Stomach (tissue), 9 donors: Measurements from ENCODE around the gene USP13. TPM values are rescaled to one million over a fixed set of nuclear protein-coding genes. Genes with fewer than 3 reads are reported as not detected.

Experiments
- DNase-seq, 2 donors: peaks; one replicate each; pipeline versions ENCODE4 v3.0.0 to v3.0.0-alpha.2; 2013 to 2019
- H3K27ac ChIP-seq, 5 donors: fragments of 200-600 bp in 4 of 5; sonication (generic) in 4 of 5; one replicate each; pipeline ENCODE4 v1.5.1; 2013 to 2019; ENCODE audit warnings: mild to moderate bottlenecking in 1 of 5, moderate library complexity in 1 of 5
- H3K27me3 ChIP-seq, 3 donors: fragments of 200-600 bp; sonication (generic); one replicate each; pipeline ENCODE4 v1.5.1; 2017 to 2019; ENCODE audit warnings: mixed run types in 1 of 3
- H3K36me3 ChIP-seq, 4 donors: fragments of 200-600 bp; sonication (generic); 1 replicate in 3 of 4; 2 replicates in 1 of 4; pipeline ENCODE4 v1.5.1; 2016 to 2019
- H3K4me1 ChIP-seq, 4 donors: fragments of 200-600 bp; sonication (generic); one replicate each; pipeline ENCODE4 v1.5.1; 2016 to 2019
- H3K4me3 ChIP-seq, 4 donors: fragments of 200-600 bp; sonication (generic) in 3 of 4; one replicate each; pipeline ENCODE4 v1.5.1; 2016 to 2019; ENCODE audit warnings: mild to moderate bottlenecking in 1 of 4
- H3K9me3 ChIP-seq, 4 donors: fragments of 200-600 bp; sonication (generic); one replicate each; pipeline ENCODE4 v1.5.1; 2016 to 2019
- CTCF ChIP-seq, 7 experiments: fragments of 450-650 bp in 4 of 7; fragments of 200-600 bp in 3 of 7; sonication (generic) in 3 of 7; IDR thresholded peaks; one replicate each; pipeline ENCODE4 v1.5.1; 2016 to 2019; ENCODE audit warnings: antibody characterized with exemption in 7 of 7, control low read depth in 2 of 7, mild to moderate bottlenecking in 1 of 7
- EP300 ChIP-seq: sonication (generic); formaldehyde crosslinking; IDR thresholded peaks from one replicate; pipeline ENCODE4 v1.6.1; 2017; ENCODE audit warnings: antibody characterized with exemption
- POLR2A ChIP-seq, 4 donors: fragments of 450-650 bp; IDR thresholded peaks; one replicate each; pipeline ENCODE4 v1.6.1; 2016; ENCODE audit warnings: antibody characterized with exemption in 4 of 4, control low read depth in 2 of 4, mild to moderate bottlenecking in 1 of 4, moderate library complexity in 1 of 4
- POLR2AphosphoS5 ChIP-seq, 3 donors: sonication (generic); formaldehyde crosslinking; IDR thresholded peaks; one replicate each; pipeline ENCODE4 v1.6.1; 2016; ENCODE audit warnings: antibody characterized with exemption in 3 of 3
- WGBS, 5 donors: extraction: QIAGEN DNeasy Blood & Tissue Kit in 3 of 5; methylation state at CpG; one replicate each; pipeline versions ENCODE4 v1.1.5 to v1.1.7; 2013 to 2018; 5-methylcytosine and 5-hydroxymethylcytosine counted together
- intact Hi-C: fragments of 100-400 bp; cut with DNase I; formaldehyde crosslinking; loops from one replicate; pipeline ENCODE4 v1.15.1; 2023; ENCODE audit warnings: low total_unique reads
- polyA plus RNA-seq, 3 donors: library from polyadenylated mRNA; stranded (reverse); fragments of 200-250 nt; gene quantifications; one replicate each; pipeline ENCODE4 v1.2.3, GENCODE V29; 2013
- total RNA-seq, 5 donors: library from RNA; depleted of rRNA; stranded (reverse); fragments of >200 nt; gene quantifications; one replicate each; pipeline versions ENCODE4 v1.1.0 to v1.2.3, GENCODE V29; 2014 to 2016
- donor health status: healthy with polysubstance abuse.
- donor health status: Bipolar disorder and iron deficiency.
- donor health status: healthy.

USP13 gene
- total and polyA plus RNA-seq, 8 donors, result 1.3 to 10.3 (median 3.8) TPM

- Histone ChIP-seq H3K27ac (no peak overlapping the region), H3K4me1 (no peaks in the 10 kb centered on the region), H3K36me3 (peaks cover 0 to 9% (median 4%) of the 10 kb centered on the region in 4 donors), H3K4me3 (no peak overlapping the region), H3K27me3 (no peaks in the 10 kb centered on the region), H3K9me3 (no peaks in the 10 kb centered on the region)
- WGBS, 5 donors, result 96 to 99% (median 97%) methylated on average over 4 of the region's 4 CpGs
- intact Hi-C loops, result no loop called here
- no peak for DNase-seq
- TF ChIP-seq EP300, result no peak
Measured at GRCh38 chr3:179716226-179716625, 63.4 kb downstream of the USP13 start.

GRCh38 chr3:179716811-179717210, 64.0 kb downstream of the USP13 start:
- H3K9me3 ChIP-seq, result no peaks in the 10 kb centered on the region
- no peak for DNase-seq
- no peak overlapping the region for H3K27ac ChIP-seq
- no peak overlapping the region for H3K4me3 ChIP-seq
- intact Hi-C loops, result no loop called here
- no peaks in the 10 kb centered on the region for H3K4me1 ChIP-seq
- H3K36me3 ChIP-seq, result peaks cover 4 to 13% (median 7%) of the 10 kb centered on the region in 4 donors
- WGBS, 5 donors, result 64 to 90% (median 87%) methylated on average over 2 of the region's 2 CpGs
- H3K27me3 ChIP-seq, result no peaks in the 10 kb centered on the region
- TF ChIP-seq POLR2AphosphoS5 (IDR thresholded peaks at IDR 0.05) (no peak), CTCF (IDR thresholded peaks at IDR 0.05) (no peak), POLR2A (IDR thresholded peaks at IDR 0.05) (no peak), EP300 (no peak)

- intact Hi-C loops, result no loop called here
- no peaks in the 10 kb centered on the region for H3K9me3 ChIP-seq
- DNase-seq, result no peak
- H3K4me1 ChIP-seq, result no peaks in the 10 kb centered on the region
- H3K27me3 ChIP-seq, result no peaks in the 10 kb centered on the region
- WGBS, 5 donors, result 89 to 97% (median 94%) methylated on average over 1 of the region's 1 CpG
- H3K36me3 ChIP-seq, result peaks cover 8 to 18% (median 10%) of the 10 kb centered on the region in 4 donors
- no peak overlapping the region for H3K27ac ChIP-seq
- H3K4me3 ChIP-seq, result no peak overlapping the region
- TF ChIP-seq EP300 (no peak), POLR2AphosphoS5 (IDR thresholded peaks at IDR 0.05) (no peak), POLR2A (IDR thresholded peaks at IDR 0.05) (no peak), CTCF (IDR thresholded peaks at IDR 0.05) (no peak)
Measured at GRCh38 chr3:179717219-179717618, 64.4 kb downstream of the USP13 start.

- Histone ChIP-seq H3K36me3 (peaks cover 8 to 20% (median 16%) of the 10 kb centered on the region in 4 donors), H3K4me3 (no peak overlapping the region), H3K4me1 (no peaks in the 10 kb centered on the region), H3K9me3 (no peaks in the 10 kb centered on the region), H3K27me3 (no peaks in the 10 kb centered on the region), H3K27ac (no peak overlapping the region)
- no peak for TF ChIP-seq CTCF (IDR thresholded peaks at IDR 0.05)
- no peak for TF ChIP-seq EP300
- no peak for TF ChIP-seq POLR2AphosphoS5 (IDR thresholded peaks at IDR 0.05)
- TF ChIP-seq POLR2A (IDR thresholded peaks at IDR 0.05), result no peak
- intact Hi-C loops, result no loop called here
- DNase-seq, result no peak
- WGBS, 5 donors, result 90 to 96% (median 95%) methylated on average over 10 of the region's 10 CpGs
Measured at GRCh38 chr3:179719048-179719734, 66.4 kb downstream of the USP13 start.

GRCh38 chr3:179720196-179720595, 67.4 kb downstream of the USP13 start:
- Histone ChIP-seq H3K4me1 (no peaks in the 10 kb centered on the region), H3K27me3 (no peaks in the 10 kb centered on the region), H3K4me3 (no peak overlapping the region), H3K27ac (no peak overlapping the region), H3K36me3 (peaks cover 8 to 20% (median 16%) of the 10 kb centered on the region in 4 donors), H3K9me3 (no peaks in the 10 kb centered on the region)
- 75 to 82% (median 82%) methylated on average over 8 of the region's 8 CpGs for WGBS, 5 donors
- no peak for DNase-seq
- intact Hi-C loops, result no loop called here
- TF ChIP-seq POLR2AphosphoS5 (IDR thresholded peaks at IDR 0.05) (no peak), POLR2A (IDR thresholded peaks at IDR 0.05) (no peak), EP300 (no peak), CTCF (IDR thresholded peaks at IDR 0.05) (no peak)
